Endodermal cell (in vitro differentiated cells): ENCODE measurements around the gene OCA2. TPM values are rescaled to one million over a fixed set of nuclear protein-coding genes. Genes with fewer than 3 reads are reported as not detected.

Experiments
- DNase-seq: peaks from one replicate; pipeline ENCODE4 v3.0.0-alpha.2; 2017
- H3K27ac ChIP-seq: 2 replicates; pipeline ENCODE4 v1.5.1; 2013; ENCODE audit warnings: mild to moderate bottlenecking, low read depth, low read length, moderate library complexity
- H3K27me3 ChIP-seq: 2 replicates; pipeline ENCODE4 v1.6.1; 2013; ENCODE audit warnings: mild to moderate bottlenecking, low read length, moderate library complexity; ENCODE audit not compliant: insufficient read depth, control insufficient read depth, poor library complexity, severe bottlenecking
- H3K36me3 ChIP-seq: 2 replicates; pipeline ENCODE4 v1.7.0; 2013; ENCODE audit warnings: mild to moderate bottlenecking, low read length, moderate library complexity; ENCODE audit not compliant: control insufficient read depth, insufficient read depth
- H3K4me1 ChIP-seq: one replicate; pipeline ENCODE4 v1.7.0; 2013; ENCODE audit warnings: low read length; ENCODE audit not compliant: control insufficient read depth, insufficient read depth
- H3K4me3 ChIP-seq: 2 replicates; pipeline ENCODE4 v1.5.1; 2013; ENCODE audit warnings: mild to moderate bottlenecking, low read length, moderate library complexity
- H3K9ac ChIP-seq: 2 replicates; pipeline ENCODE4 v1.6.1; 2013; ENCODE audit warnings: mild to moderate bottlenecking, low read length, moderate library complexity; ENCODE audit not compliant: poor library complexity, severe bottlenecking; ENCODE audit errors: extremely low read depth
- H3K9me3 ChIP-seq: 2 replicates; pipeline ENCODE4 v1.6.1; 2013; ENCODE audit warnings: mild to moderate bottlenecking, low read length, moderate library complexity; ENCODE audit not compliant: control insufficient read depth
- H3K27ac Mint-ChIP-seq: 2 replicates; pipeline ENCODE4 v1.8.0; 2020; ENCODE audit warnings: mixed read lengths
- H3K27me3 Mint-ChIP-seq: 2 replicates; pipeline ENCODE4 v1.8.0; 2021; ENCODE audit warnings: mild to moderate bottlenecking, mixed read lengths; ENCODE audit not compliant: insufficient read depth
- H3K36me3 Mint-ChIP-seq: 2 replicates; pipeline ENCODE4 v1.8.0; 2020; ENCODE audit warnings: low read depth, mixed read lengths
- H3K4me1 Mint-ChIP-seq: 2 replicates; pipeline ENCODE4 v1.8.0; 2020; ENCODE audit warnings: mixed read lengths
- H3K4me3 Mint-ChIP-seq: 2 replicates; pipeline ENCODE4 v1.8.0; 2020; ENCODE audit warnings: mild to moderate bottlenecking, moderate library complexity, mixed read lengths
- H3K9me3 Mint-ChIP-seq: 2 replicates; pipeline ENCODE4 v1.8.0; 2020; ENCODE audit warnings: mild to moderate bottlenecking, mixed read lengths
- CTCF ChIP-seq: fragments of 200-600 bp; sonication (generic); conservative IDR thresholded peaks from 2 replicates; pipeline ENCODE4 v1.5.0; 2021; ENCODE audit warnings: antibody characterized with exemption, mild to moderate bottlenecking
- WGBS, 2 experiments: methylation state at CpG; one replicate each; pipeline versions ENCODE4 v1.1.5 to v1.1.7; 2013; ENCODE audit warnings: missing lambda C conversion rate in 2 of 2, mixed read lengths in 1 of 2; ENCODE audit not compliant: insufficient coverage in 1 of 2, insufficient read length in 1 of 2; 5-methylcytosine and 5-hydroxymethylcytosine counted together
- total RNA-seq, 2 donors: library from RNA; stranded (reverse); fragmentation: NEBNext Ultra II Directional in 1 of 2; extraction: Animal tissue kit (Norgen Biotek cat#: 25700) in 1 of 2; gene quantifications; 2 replicates in 1 of 2; 3 replicates in 1 of 2; pipeline ENCODE4 v1.2.1, GENCODE V29; 2021

The OCA2 gene
- total RNA-seq, 2 donors from 2014 or later, result 0.29 to 0.84 TPM

- Mint-ChIP-seq H3K27ac (no peak overlapping the region), H3K4me3 (no peak overlapping the region), H3K9me3 (no peaks in the 10 kb centered on the region), H3K27me3 (peaks cover 4% of the 10 kb centered on the region), H3K36me3 (no peaks in the 10 kb centered on the region), H3K4me1 (no peaks in the 10 kb centered on the region)
- DNase-seq, result no peak
- no peaks in the 10 kb centered on the region for H3K36me3 ChIP-seq
- TF ChIP-seq CTCF, result no peak
- H3K27ac ChIP-seq, result no peak overlapping the region
- no peaks in the 10 kb centered on the region for H3K27me3 ChIP-seq
- H3K4me1 ChIP-seq, result no peaks in the 10 kb centered on the region
- 87 to 91% methylated on average over 6 to 15 of the region's 15 CpGs for WGBS, 2 experiments
- H3K9me3 ChIP-seq, result no peaks in the 10 kb centered on the region
- no peak overlapping the region for H3K9ac ChIP-seq
- no peak overlapping the region for H3K4me3 ChIP-seq
Measured at GRCh38 chr15:27847775-27848710, 251.1 kb downstream of the OCA2 start.

DNA sequence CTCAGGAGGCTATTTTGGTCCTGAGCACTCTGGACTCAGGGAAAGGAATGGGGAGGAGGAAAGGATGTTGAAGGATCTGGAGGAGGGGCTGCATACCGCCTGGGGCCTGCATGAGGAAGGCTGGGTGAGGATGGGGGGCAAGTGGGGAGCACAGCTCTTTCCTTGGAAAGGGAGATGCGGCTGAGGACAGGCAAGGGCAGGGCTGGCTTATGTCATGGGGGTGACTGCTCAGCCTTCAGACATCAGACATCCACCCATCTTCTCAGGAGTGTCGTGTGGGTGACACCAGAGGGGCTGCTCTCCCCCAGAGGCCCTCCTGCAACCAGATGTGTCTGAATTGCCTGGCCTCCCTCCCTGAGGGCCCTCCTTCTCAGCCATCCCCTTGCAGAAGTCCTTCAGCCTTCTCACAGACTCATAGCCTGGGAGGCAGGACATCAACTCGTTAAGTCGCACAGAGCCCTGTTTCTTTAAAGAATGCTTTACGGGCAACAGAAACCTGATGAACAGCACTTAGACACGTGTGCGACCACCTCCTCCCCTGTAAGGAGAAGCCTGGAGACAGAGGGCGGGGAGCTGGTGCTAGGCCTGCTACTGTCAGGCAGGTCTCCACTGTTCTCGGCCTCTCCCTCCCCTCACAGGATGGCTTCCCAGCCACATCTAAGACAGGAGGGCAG is 252.3 kb downstream of the OCA2 start:
- H3K36me3 Mint-ChIP-seq, result no peaks in the 10 kb centered on the region
- TF ChIP-seq CTCF, result no peak

DNA sequence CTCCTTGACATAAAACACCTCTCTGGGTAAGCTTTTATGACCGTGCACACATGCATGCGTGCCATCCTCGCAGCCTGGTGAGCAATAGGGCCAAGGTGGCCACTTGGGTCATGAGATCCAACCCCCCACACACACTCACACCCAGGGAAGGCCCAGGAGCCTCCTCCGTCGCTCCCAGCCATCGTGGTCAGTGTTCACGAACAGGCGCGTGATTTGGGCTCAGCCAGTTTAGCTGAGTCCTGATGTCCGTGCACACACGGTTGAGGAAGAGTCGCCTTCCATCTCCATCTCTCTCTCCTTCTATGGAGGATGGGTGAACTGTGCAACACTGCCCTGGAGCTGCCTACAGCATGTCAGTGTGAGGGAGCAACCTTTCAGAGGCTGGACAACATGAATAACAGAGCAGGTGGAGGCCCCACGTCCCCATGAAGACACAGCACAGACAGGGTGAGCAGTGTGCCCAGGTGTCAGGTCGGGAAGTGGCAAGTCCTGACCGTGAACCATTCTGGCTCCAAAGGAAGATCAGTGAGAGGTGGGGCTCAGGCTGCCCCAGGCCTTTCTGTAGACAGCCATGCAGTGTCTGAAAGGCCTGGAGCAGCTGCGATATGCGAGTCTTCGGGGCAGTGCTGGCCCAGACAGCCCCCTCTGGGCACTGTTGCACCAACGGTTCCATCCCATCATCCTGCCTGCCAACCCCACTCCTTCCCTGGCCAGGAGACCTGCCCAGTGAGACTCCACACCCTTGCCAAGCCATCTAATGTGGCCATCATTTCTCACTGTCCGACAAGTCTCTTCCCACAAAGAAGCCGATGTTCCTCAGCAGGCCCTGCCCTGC is 253.4 kb downstream of the OCA2 start:
- Mint-ChIP-seq H3K4me1 (no peaks in the 10 kb centered on the region), H3K36me3 (no peaks in the 10 kb centered on the region), H3K27me3 (peaks cover 2% of the 10 kb centered on the region), H3K4me3 (no peak overlapping the region), H3K9me3 (no peaks in the 10 kb centered on the region), H3K27ac (no peak overlapping the region)
- H3K4me3 ChIP-seq, result no peak overlapping the region
- DNase-seq, result no peak
- 83 to 84% methylated on average over 13 to 21 of the region's 21 CpGs for WGBS, 2 experiments
- no peaks in the 10 kb centered on the region for H3K27me3 ChIP-seq
- H3K4me1 ChIP-seq, result no peaks in the 10 kb centered on the region
- no peaks in the 10 kb centered on the region for H3K36me3 ChIP-seq
- H3K9ac ChIP-seq, result no peak overlapping the region
- no peak for TF ChIP-seq CTCF
- no peaks in the 10 kb centered on the region for H3K9me3 ChIP-seq
- H3K27ac ChIP-seq, result no peak overlapping the region

More for the DNA sequence above, 252.3 kb downstream of the OCA2 start:
- H3K4me3 ChIP-seq, result no peak overlapping the region
- H3K36me3 ChIP-seq, result no peaks in the 10 kb centered on the region
- Mint-ChIP-seq H3K4me3 (no peak overlapping the region), H3K4me1 (no peaks in the 10 kb centered on the region), H3K9me3 (no peaks in the 10 kb centered on the region), H3K27me3 (peaks cover 4% of the 10 kb centered on the region), H3K27ac (no peak overlapping the region)
- WGBS, 2 experiments, result 81 to 87% methylated on average over 5 to 9 of the region's 10 CpGs
- H3K9me3 ChIP-seq, result no peaks in the 10 kb centered on the region
- H3K4me1 ChIP-seq, result no peaks in the 10 kb centered on the region
- no peak overlapping the region for H3K27ac ChIP-seq
- H3K27me3 ChIP-seq, result no peaks in the 10 kb centered on the region
- DNase-seq, result no peak
- no peak overlapping the region for H3K9ac ChIP-seq
